ENCODE measurements around the gene MAP2K3. TPM values are rescaled to one million over a fixed set of nuclear protein-coding genes. Genes with fewer than 3 reads are reported as not detected.

Gene MAP2K3
- total RNA-seq, 2 donors from 2014 or later = 15.3 to 48.1 TPM

DNA sequence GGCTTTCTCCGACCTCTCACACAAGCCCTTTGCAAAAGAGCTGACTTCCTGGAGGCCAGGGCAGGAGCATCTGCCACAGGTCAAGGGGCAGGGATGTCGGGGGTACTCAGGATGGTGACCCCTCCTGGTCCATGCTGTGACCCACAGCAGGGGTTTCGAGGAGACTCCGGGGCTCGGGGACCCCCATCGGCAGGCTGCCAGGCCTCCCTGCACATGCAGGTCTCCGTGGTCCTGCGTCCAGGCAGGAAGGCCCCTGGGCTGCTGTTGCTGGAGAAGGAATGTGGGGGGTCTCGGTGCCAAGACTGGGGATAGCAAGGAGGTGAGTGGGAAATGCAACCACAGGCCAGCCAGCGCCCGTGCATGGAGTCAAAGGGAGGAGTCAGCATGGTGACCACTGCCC is 42.9 kb upstream of the MAP2K3 start:
- H3K9me3 ChIP-seq = no peaks in the 10 kb centered on the region
- no peak for TF ChIP-seq POLR2A (IDR thresholded peaks at IDR 0.05)
- TF ChIP-seq, protein P1, sequence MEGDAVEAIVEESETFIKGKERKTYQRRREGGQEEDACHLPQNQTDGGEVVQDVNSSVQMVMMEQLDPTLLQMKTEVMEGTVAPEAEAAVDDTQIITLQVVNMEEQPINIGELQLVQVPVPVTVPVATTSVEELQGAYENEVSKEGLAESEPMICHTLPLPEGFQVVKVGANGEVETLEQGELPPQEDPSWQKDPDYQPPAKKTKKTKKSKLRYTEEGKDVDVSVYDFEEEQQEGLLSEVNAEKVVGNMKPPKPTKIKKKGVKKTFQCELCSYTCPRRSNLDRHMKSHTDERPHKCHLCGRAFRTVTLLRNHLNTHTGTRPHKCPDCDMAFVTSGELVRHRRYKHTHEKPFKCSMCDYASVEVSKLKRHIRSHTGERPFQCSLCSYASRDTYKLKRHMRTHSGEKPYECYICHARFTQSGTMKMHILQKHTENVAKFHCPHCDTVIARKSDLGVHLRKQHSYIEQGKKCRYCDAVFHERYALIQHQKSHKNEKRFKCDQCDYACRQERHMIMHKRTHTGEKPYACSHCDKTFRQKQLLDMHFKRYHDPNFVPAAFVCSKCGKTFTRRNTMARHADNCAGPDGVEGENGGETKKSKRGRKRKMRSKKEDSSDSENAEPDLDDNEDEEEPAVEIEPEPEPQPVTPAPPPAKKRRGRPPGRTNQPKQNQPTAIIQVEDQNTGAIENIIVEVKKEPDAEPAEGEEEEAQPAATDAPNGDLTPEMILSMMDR (IDR thresholded peaks at IDR 0.05) = no peak
- WGBS, 2 donors = 80 to 88% methylated on average over 7 to 11 of the region's 11 CpGs
- no peak for DNase-seq
- no peaks in the 10 kb centered on the region for H3K36me3 ChIP-seq (replicated peaks in 1 of 2; ENCODE audit: insufficient read depth in 1 of 2, low read depth in 2 of 2)
- ATAC-seq = no peak
- H3K27ac ChIP-seq = no peak overlapping the region
- H3K27me3 ChIP-seq = no peaks in the 10 kb centered on the region
- intact Hi-C loops (cut with DNase I) = no loop called here
- no peaks in the 10 kb centered on the region for H3K4me1 ChIP-seq
- no peak overlapping the region for H3K4me3 ChIP-seq

DNA sequence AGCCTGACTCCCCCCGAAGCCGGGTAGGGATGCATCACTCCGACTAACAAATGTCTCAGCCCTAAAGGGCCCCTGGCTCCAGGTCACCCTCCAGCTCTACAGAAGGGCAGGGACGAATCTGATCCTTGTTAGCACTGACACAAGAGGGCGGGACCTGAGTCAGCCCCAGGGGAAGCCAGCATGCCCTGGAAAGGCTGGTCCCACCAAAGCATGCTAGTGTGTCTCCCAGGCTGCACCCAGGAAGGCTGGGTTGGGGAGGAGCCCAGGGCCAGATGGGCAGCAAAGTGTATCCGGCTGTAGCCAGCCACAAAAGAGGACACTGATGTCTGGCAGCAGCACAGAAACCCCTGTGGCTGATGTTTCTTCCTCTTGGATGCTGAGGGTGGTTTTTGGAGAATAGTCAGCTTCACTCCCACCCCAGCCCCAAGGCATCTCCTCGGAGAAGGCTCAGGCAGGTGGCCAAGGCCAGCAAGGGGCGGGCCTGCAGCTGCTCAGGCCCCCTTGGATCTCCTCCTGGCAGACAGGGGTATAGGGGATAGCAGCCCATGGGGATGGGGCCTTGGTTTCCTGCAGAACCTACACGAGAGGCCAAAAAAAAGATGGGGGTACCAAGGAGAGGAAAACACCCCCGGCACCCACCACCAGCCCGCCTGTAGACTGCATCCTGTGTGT is 42.3 kb upstream of the MAP2K3 start:
- TF ChIP-seq, protein P1 (IDR thresholded peaks at IDR 0.05) = no peak
- TF ChIP-seq POLR2A (IDR thresholded peaks at IDR 0.05) = no peak
- no peaks in the 10 kb centered on the region for H3K27me3 ChIP-seq
- DNase-seq (no peak), ATAC-seq (no peak)
- no peak overlapping the region for H3K4me3 ChIP-seq
- H3K9me3 ChIP-seq = no peaks in the 10 kb centered on the region
- intact Hi-C loops (cut with DNase I) = no loop called here
- no peaks in the 10 kb centered on the region for H3K4me1 ChIP-seq
- H3K36me3 ChIP-seq (replicated peaks in 1 of 2; ENCODE audit: insufficient read depth in 1 of 2, low read depth in 2 of 2) = no peaks in the 10 kb centered on the region
- no peak overlapping the region for H3K27ac ChIP-seq
- 70 to 72% methylated on average over 7 to 11 of the region's 11 CpGs for WGBS, 2 donors

DNA sequence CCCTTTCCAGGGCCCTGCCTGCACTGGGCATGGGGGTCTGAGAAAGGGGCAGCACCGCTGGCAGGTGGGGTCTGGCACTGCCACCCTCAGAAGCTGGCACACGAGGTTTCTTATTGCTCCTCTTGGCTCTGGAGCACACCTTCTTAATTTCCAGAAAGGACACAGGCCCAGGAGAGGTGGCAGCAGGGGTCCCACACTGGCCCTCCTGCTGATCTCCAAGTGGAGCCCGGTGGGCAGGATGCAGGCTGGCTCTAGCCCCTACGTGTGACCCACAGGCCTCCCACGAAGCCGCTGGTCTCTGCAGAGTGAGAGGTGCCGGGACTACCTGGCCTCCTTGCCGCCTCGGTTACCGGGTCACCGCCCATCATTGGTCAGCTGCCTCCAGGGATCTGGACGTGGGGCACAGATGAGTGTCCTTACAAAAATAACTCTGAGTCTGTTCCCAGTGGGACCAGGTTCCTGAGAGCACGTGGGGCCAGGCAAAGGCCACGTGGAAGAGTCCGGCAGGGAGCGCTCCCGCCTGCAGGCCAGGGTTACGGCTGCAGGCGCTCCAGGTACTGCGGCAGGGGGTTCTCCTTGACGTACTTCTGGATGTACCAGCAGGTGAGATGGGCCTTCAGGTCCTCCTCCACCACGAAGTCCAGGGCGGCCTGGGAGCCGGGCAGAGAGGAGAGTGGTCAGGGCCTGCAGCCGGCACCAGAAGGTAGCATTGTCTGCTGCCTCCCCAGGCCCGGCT is 41.6 kb upstream of the MAP2K3 start:
- ATAC-seq (no peak), DNase-seq (no peak)
- Histone ChIP-seq H3K4me1 (no peaks in the 10 kb centered on the region), H3K27me3 (no peaks in the 10 kb centered on the region), H3K9me3 (no peaks in the 10 kb centered on the region), H3K27ac (no peak overlapping the region), H3K4me3 (no peak overlapping the region), H3K36me3 (replicated peaks in 1 of 2; ENCODE audit: insufficient read depth in 1 of 2, low read depth in 2 of 2) (no peaks in the 10 kb centered on the region)
- intact Hi-C loops (cut with DNase I) = no loop called here
- 84 to 93% methylated on average over 14 to 26 of the region's 26 CpGs for WGBS, 2 donors
- no peak for TF ChIP-seq POLR2A (IDR thresholded peaks at IDR 0.05)
- TF ChIP-seq, protein P1 (IDR thresholded peaks at IDR 0.05) = no peak

DNA sequence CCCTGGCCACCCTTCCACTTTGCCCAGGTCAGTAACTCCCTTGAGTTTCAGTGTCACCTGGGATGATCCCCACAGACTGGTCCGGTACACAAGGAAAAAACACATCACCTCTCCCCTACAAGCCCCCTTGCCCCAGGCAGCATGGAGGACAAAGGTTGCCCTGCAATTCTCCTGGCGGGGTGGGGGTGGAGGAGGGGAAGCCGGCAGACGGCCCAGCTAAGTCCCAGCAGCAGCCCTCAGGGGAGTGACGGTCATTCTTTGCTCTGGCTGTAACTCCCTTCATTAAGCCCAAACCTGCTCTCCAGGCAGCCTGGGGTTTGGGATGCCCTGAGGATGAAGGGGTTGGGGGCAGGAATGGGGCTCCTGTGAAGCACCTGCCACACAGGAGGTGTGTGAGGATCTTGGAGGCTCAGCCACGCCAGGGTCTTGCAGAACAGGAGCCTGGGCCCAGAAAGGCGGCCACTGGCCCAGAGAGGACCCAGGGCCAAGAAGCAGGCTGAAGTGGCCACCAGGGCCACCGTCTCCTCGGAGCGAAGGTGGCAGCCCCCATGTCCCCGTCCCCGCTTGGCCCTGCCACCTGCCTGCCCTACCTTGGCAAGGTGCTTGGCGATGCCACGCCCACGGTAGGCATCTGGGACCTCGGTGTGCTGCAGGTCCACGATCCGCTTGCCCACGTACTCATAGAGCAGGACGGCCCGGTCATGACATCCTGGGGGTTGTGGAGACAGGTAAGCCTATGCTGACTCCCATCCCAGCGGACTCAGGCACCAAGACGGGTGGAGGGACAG is 40.8 kb upstream of the MAP2K3 start:
- no peaks in the 10 kb centered on the region for H3K27me3 ChIP-seq
- WGBS, 2 donors = 76 to 79% methylated on average over 13 to 23 of the region's 23 CpGs
- intact Hi-C loops (cut with DNase I) = no loop called here

More for the DNA sequence above, 40.8 kb upstream of the MAP2K3 start:
- Histone ChIP-seq H3K36me3 (replicated peaks in 1 of 2; ENCODE audit: insufficient read depth in 1 of 2, low read depth in 2 of 2) (no peaks in the 10 kb centered on the region), H3K27ac (no peak overlapping the region), H3K4me3 (no peak overlapping the region), H3K9me3 (no peaks in the 10 kb centered on the region), H3K4me1 (no peaks in the 10 kb centered on the region)
- TF ChIP-seq, protein P1 (IDR thresholded peaks at IDR 0.05) = no peak
- no peak for TF ChIP-seq POLR2A (IDR thresholded peaks at IDR 0.05)
- no peak for DNase-seq
- ATAC-seq = no peak
